ENCODE data around the gene ATOH8.

DNA sequence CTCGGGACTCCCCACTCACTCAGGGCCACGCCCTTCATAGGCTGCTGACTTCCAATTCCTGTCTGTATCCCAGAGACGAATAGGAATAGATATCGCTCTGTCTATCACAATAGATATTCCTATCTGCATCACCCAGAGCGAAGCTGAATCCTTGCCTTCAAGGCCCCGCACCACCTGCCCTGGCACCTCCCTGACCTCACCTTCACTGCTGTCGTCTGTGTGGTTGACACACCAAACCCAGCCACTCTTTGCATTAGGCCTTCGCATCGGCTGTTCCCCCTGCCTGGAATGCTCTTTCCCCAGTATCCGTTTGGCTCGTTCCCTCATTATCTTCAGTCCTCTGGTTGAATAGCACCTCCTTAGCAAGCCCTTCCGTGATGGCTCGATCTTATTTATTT is 43.5 kb downstream of the ATOH8 start:
- TF ChIP-seq, protein P1, sequence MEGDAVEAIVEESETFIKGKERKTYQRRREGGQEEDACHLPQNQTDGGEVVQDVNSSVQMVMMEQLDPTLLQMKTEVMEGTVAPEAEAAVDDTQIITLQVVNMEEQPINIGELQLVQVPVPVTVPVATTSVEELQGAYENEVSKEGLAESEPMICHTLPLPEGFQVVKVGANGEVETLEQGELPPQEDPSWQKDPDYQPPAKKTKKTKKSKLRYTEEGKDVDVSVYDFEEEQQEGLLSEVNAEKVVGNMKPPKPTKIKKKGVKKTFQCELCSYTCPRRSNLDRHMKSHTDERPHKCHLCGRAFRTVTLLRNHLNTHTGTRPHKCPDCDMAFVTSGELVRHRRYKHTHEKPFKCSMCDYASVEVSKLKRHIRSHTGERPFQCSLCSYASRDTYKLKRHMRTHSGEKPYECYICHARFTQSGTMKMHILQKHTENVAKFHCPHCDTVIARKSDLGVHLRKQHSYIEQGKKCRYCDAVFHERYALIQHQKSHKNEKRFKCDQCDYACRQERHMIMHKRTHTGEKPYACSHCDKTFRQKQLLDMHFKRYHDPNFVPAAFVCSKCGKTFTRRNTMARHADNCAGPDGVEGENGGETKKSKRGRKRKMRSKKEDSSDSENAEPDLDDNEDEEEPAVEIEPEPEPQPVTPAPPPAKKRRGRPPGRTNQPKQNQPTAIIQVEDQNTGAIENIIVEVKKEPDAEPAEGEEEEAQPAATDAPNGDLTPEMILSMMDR (IDR thresholded peaks at IDR 0.05) = no peak
- TF ChIP-seq POLR2A (IDR thresholded peaks at IDR 0.05) = no peak

Measured in uterus (tissue), 2 donors.